Neutrophil (primary cell): ENCODE results near the gene SMOC2.

Source experiments
- H3K27ac ChIP-seq: fragments of 200-600 bp; sonication (generic); 2 replicates; pipeline ENCODE4 v1.5.1; 2016; ENCODE audit warnings: mild to moderate bottlenecking, moderate library complexity
- H3K27me3 ChIP-seq: fragments of 200-600 bp; sonication (generic); 2 replicates; pipeline ENCODE4 v1.6.0; 2016; ENCODE audit warnings: mild to moderate bottlenecking
- H3K36me3 ChIP-seq: fragments of 200-600 bp; sonication (generic); 2 replicates; pipeline ENCODE4 v1.5.1; 2017
- H3K4me1 ChIP-seq, 2 experiments: fragments of 200-600 bp in 1 of 2; sonication (generic) in 1 of 2; 1 replicate in 1 of 2; 2 replicates in 1 of 2; pipeline versions ENCODE4 v1.5.1 to v1.6.1; 2013 to 2016; ENCODE audit warnings: low read depth in 1 of 2, low read length in 1 of 2, mild to moderate bottlenecking in 1 of 2, moderate library complexity in 1 of 2; ENCODE audit not compliant: control insufficient read depth in 1 of 2, insufficient read depth in 1 of 2
- H3K4me3 ChIP-seq, 2 experiments: fragments of 200-600 bp in 1 of 2; sonication (generic) in 1 of 2; 1 replicate in 1 of 2; 2 replicates in 1 of 2; pipeline ENCODE4 v1.5.1; 2013 to 2016; ENCODE audit warnings: low read depth in 1 of 2, low read length in 1 of 2, mild to moderate bottlenecking in 1 of 2, moderate library complexity in 1 of 2
- H3K9me3 ChIP-seq: fragments of 200-600 bp; sonication (generic); 2 replicates; pipeline ENCODE4 v1.5.1; 2016
- CTCF ChIP-seq: fragments of 200-600 bp; sonication (generic); IDR thresholded peaks from 2 replicates; pipeline ENCODE4 v1.5.1; 2016; ENCODE audit warnings: antibody characterized with exemption

SMOC2 gene

DNA sequence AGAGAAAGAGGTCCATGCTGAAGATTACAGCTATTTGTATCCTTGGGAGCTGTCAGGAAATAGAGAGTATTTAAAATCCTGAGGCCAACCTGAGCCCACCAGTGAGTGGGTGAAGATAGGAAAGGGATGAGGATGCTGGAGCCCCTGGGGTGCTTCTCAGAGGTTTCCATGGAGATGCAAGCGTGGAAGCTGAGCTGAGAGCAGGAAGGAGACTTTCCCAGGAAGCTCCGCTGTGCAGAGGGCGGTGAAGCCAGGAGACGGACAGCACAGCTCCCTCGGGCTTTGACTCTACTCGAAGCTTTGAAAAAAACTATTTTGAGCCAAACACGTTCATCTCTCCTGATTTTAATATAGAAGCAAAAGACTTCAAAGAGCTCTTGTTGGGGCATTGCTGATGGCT lies 222.1 kb downstream of the SMOC2 start:
- Histone ChIP-seq H3K4me3 (no peak overlapping the region), H3K27ac (no peak overlapping the region), H3K27me3 (no peaks in the 10 kb centered on the region), H3K9me3 (no peaks in the 10 kb centered on the region), H3K4me1 (no peaks in the 10 kb centered on the region), H3K36me3 (no peaks in the 10 kb centered on the region)
- no peak for TF ChIP-seq CTCF

- no peak for TF ChIP-seq CTCF
- Histone ChIP-seq H3K4me1 (no peaks in the 10 kb centered on the region), H3K27me3 (no peaks in the 10 kb centered on the region), H3K9me3 (no peaks in the 10 kb centered on the region), H3K36me3 (no peaks in the 10 kb centered on the region), H3K4me3 (no peak overlapping the region), H3K27ac (no peak overlapping the region)
Observed at GRCh38 chr6:168664956-168665355, 224.0 kb downstream of the SMOC2 start.

- Histone ChIP-seq H3K4me3 (no peak overlapping the region), H3K4me1 (no peaks in the 10 kb centered on the region), H3K9me3 (no peaks in the 10 kb centered on the region), H3K27ac (no peak overlapping the region), H3K36me3 (no peaks in the 10 kb centered on the region), H3K27me3 (no peaks in the 10 kb centered on the region)
- TF ChIP-seq CTCF, result no peak
Observed at GRCh38 chr6:168666170-168666569, 225.2 kb downstream of the SMOC2 start.

- H3K27me3 ChIP-seq, result no peaks in the 10 kb centered on the region
- H3K36me3 ChIP-seq, result no peaks in the 10 kb centered on the region
- TF ChIP-seq CTCF, result no peak
- H3K4me1 ChIP-seq, result no peaks in the 10 kb centered on the region
- no peak overlapping the region for H3K4me3 ChIP-seq
- no peak overlapping the region for H3K27ac ChIP-seq
- H3K9me3 ChIP-seq, result no peaks in the 10 kb centered on the region
Observed at GRCh38 chr6:168666699-168667427, 225.9 kb downstream of the SMOC2 start.

DNA sequence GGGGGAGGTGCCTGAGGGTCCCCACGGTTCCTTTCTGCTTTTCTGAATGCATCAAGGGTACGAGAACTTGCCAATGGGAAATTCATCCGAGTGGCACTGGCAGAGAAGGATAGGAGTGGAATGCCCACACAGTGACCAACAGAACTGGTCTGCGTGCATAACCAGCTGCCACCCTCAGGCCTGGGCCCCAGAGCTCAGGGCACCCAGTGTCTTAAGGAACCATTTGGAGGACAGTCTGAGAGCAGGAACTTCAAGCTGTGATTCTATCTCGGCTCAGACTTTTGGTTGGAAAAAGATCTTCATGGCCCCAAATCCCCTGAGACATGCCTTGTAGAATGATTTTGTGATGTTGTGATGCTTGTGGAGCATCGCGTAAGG lies 226.4 kb downstream of the SMOC2 start:
- no peak for TF ChIP-seq CTCF
- H3K27ac ChIP-seq, result no peak overlapping the region

More for the DNA sequence above, 226.4 kb downstream of the SMOC2 start:
- no peaks in the 10 kb centered on the region for H3K36me3 ChIP-seq
- H3K4me3 ChIP-seq, result no peak overlapping the region
- no peaks in the 10 kb centered on the region for H3K27me3 ChIP-seq
- no peaks in the 10 kb centered on the region for H3K4me1 ChIP-seq
- H3K9me3 ChIP-seq, result no peaks in the 10 kb centered on the region
